ENCODE data around the gene NFYB.

DNA sequence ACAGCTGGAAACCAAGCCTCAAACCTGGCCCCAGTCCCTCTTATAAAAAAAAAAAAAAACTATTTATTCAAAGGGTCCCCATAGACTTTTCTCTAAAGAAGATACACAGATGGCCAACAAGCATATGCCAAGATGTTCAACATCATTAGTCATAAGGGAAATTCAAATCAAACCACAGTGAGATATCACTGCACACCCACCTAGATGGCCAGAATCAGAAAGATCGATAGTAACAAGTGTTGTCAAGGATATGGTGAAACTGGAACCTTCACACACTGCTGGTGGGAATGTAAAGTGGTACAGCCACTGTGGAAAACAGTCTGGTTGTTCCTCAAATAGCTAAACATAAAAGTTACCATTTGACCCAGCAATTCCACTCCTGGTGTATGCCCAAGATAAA lies 5.9 kb upstream of the NFYB start:
- TF ChIP-seq POLR2AphosphoS5 (IDR thresholded peaks at IDR 0.05; ENCODE audit: low read depth, low read length) (no peak), TAF1 (IDR thresholded peaks at IDR 0.05; ENCODE audit: borderline replicate concordance, insufficient read depth, low read length) (no peak), SIN3A (IDR thresholded peaks at IDR 0.05; ENCODE audit: borderline replicate concordance, insufficient read depth, low read length) (no peak)

All from PFSK-1 (cell line).